Endothelial cell of umbilical vein (primary cell): ENCODE data around the gene HLX. TPM values are rescaled to one million over a fixed set of nuclear protein-coding genes. Genes with fewer than 3 reads are reported as not detected.

Experiments used
- BruUV-seq: library from RNA; stranded (reverse); fragments of 400-500 nt; replicated peaks from 2 replicates; lab custom pipeline; 2021; lab: Mats Ljungman, UMichigan
- CTCF ChIA-PET: fragments of 300-600, 350-600 bp; sonication (Branson Sonifier 250); formaldehyde crosslinking; loops from one replicate; lab custom pipeline; 2021; ENCODE audit warnings: antibody characterized with exemption, inconsistent platforms; lab: Charles Lee
- POLR2A ChIA-PET: fragments of 300-600, 350-600 bp; sonication (Branson Sonifier 250); formaldehyde crosslinking; loops from one replicate; lab custom pipeline; 2021; ENCODE audit warnings: antibody characterized with exemption, inconsistent platforms; lab: Charles Lee
- DNase-seq: peaks from one replicate; pipeline ENCODE4 v3.0.0-alpha.2; 2011; ENCODE audit warnings: low read depth, low spot score
- FAIRE-seq: peaks from 2 replicates; lab custom pipeline; 2011; peaks lifted over from hg19 to GRCh38; lab: Jason Lieb, UNC
- H2AFZ ChIP-seq: 2 replicates; pipeline ENCODE4 v1.6.0; 2012; ENCODE audit warnings: low read depth, low read length, control low read depth, inconsistent platforms
- H3K27ac ChIP-seq: 2 replicates; pipeline ENCODE4 v1.5.1; 2011; ENCODE audit warnings: low read depth, mild to moderate bottlenecking, control low read depth, low read length, moderate library complexity; ENCODE audit not compliant: insufficient read depth
- H3K27me3 ChIP-seq, 2 experiments: 2 replicates each; pipeline versions ENCODE4 v1.6.0 to v1.6.1; 2011; ENCODE audit warnings: low read length in 2 of 2, mixed read lengths in 1 of 2; ENCODE audit not compliant: control insufficient read depth in 2 of 2, insufficient read depth in 2 of 2
- H3K36me3 ChIP-seq, 2 experiments: 2 replicates in 1 of 2; 3 replicates in 1 of 2; pipeline ENCODE4 v1.5.1; 2011; ENCODE audit warnings: low read length in 2 of 2, mild to moderate bottlenecking in 1 of 2, moderate library complexity in 1 of 2; ENCODE audit not compliant: control insufficient read depth in 2 of 2, insufficient read depth in 2 of 2; ENCODE audit errors: extremely low read depth in 1 of 2
- H3K4me1 ChIP-seq: 3 replicates; pipeline ENCODE4 v1.5.1; 2011; ENCODE audit warnings: mild to moderate bottlenecking, low read length; ENCODE audit not compliant: control insufficient read depth, insufficient read depth; ENCODE audit errors: extremely low read depth
- H3K4me2 ChIP-seq: 2 replicates; pipeline ENCODE4 v1.6.1; 2011; ENCODE audit warnings: low read length, control low read depth, mixed read lengths; ENCODE audit not compliant: insufficient read depth
- H3K4me3 ChIP-seq, 3 experiments: fragments of 200-600 bp in 1 of 3; sonication (generic), shearing (Covaris generic) in 1 of 3; replicated peaks in 1 of 3; 2 replicates each; pipeline ENCODE4 v1.5.1; 2011 to 2016; ENCODE audit warnings: control low read depth in 3 of 3, low read length in 3 of 3, mild to moderate bottlenecking in 2 of 3, inconsistent platforms in 1 of 3, low read depth in 1 of 3, moderate library complexity in 1 of 3; ENCODE audit not compliant: insufficient read depth in 1 of 3
- H3K79me2 ChIP-seq: 2 replicates; pipeline ENCODE4 v1.6.0; 2012; ENCODE audit warnings: low read length, inconsistent platforms; ENCODE audit not compliant: control insufficient read depth, insufficient read depth
- H3K9ac ChIP-seq: replicated peaks from 2 replicates; pipeline ENCODE3; 2011; ENCODE audit warnings: low read length, control low read depth; ENCODE audit not compliant: insufficient read depth; ENCODE audit errors: extremely low read depth
- H3K9me1 ChIP-seq: replicated peaks from 3 replicates; pipeline ENCODE4 v1.6.0; 2011; ENCODE audit warnings: mild to moderate bottlenecking, low read length; ENCODE audit not compliant: control insufficient read depth, insufficient read depth; ENCODE audit errors: extremely low read depth
- H3K9me3 ChIP-seq: replicated peaks from 2 replicates; pipeline ENCODE4 v1.5.1; 2012; ENCODE audit warnings: low read length, inconsistent platforms; ENCODE audit not compliant: control insufficient read depth, insufficient read depth
- H4K20me1 ChIP-seq: replicated peaks from 2 replicates; pipeline ENCODE3; 2011; ENCODE audit warnings: mild to moderate bottlenecking, low read length; ENCODE audit not compliant: control insufficient read depth, insufficient read depth; ENCODE audit errors: extremely low read depth
- EZH2 ChIP-seq: IDR thresholded peaks from 2 replicates; pipeline ENCODE4 v1.6.1; 2012; ENCODE audit warnings: borderline replicate concordance, low read depth, mild to moderate bottlenecking, moderate library complexity, low read length, inconsistent platforms; ENCODE audit not compliant: severe bottlenecking
- FOS ChIP-seq: IDR thresholded peaks from 2 replicates; pipeline ENCODE4 v1.6.1; 2011; ENCODE audit warnings: mild to moderate bottlenecking, low read length, moderate library complexity, borderline replicate concordance; ENCODE audit not compliant: insufficient read depth
- GATA2 ChIP-seq: IDR thresholded peaks from 2 replicates; pipeline ENCODE4 v1.7.0; 2011; ENCODE audit warnings: low read depth, mild to moderate bottlenecking, moderate library complexity, mixed read lengths, low read length; ENCODE audit not compliant: insufficient read length, insufficient read depth
- JUN ChIP-seq: IDR thresholded peaks from 2 replicates; pipeline ENCODE4 v1.6.1; 2011; ENCODE audit warnings: borderline replicate concordance, low read depth; ENCODE audit not compliant: insufficient read length, insufficient read depth
- MYC ChIP-seq: IDR thresholded peaks from one replicate; pipeline ENCODE4 v1.6.1; 2011; ENCODE audit warnings: mild to moderate bottlenecking, low read depth, low read length
- POLR2A ChIP-seq: IDR thresholded peaks from 2 replicates; pipeline ENCODE4 v1.6.1; 2012; ENCODE audit warnings: low read depth, mild to moderate bottlenecking, control low read depth, low read length
- POLR2AphosphoS5 ChIP-seq: IDR thresholded peaks from 2 replicates; pipeline ENCODE4 v1.6.1; 2012; ENCODE audit warnings: low read depth, mild to moderate bottlenecking, control low read depth, low read length, moderate library complexity; ENCODE audit not compliant: insufficient read depth
- dilution Hi-C: fragments of 300-500 bp; cut with MboI; formaldehyde crosslinking; loops from one replicate; pipeline ENCODE4 v1.15.0; 2019; ENCODE audit warnings: low sequenced_read_pairs; ENCODE audit not compliant: extremely low pct_ligation_motif_present
- intact Hi-C: fragments of 100-400 bp; cut with micrococcal nuclease; formaldehyde crosslinking; loops from one replicate; pipeline ENCODE4 v1.10.0; 2022
- polyA plus RNA-seq, 4 experiments: library from polyadenylated mRNA; depleted of rRNA in 3 of 4; stranded (reverse) in 3 of 4; unstranded in 1 of 4; fragments of >200 nt; gene quantifications; 2 replicates each; pipeline versions ENCODE4 v1.2.1 to v1.2.3, GENCODE V29; 2011 to 2012; ENCODE audit warnings: missing spikeins in 1 of 4
- total RNA-seq: library from RNA; stranded (reverse); gene quantifications from 2 replicates; pipeline ENCODE4 v1.2.3, GENCODE V29; 2021
- TF ChIP-seq, protein P1 (sequence below): IDR thresholded peaks from 2 replicates; pipeline ENCODE4 v1.6.1; 2011; ENCODE audit not compliant: insufficient read depth, insufficient read length
- TF ChIP-seq, protein P2 (sequence below), 2 donors: IDR thresholded peaks; 1 replicate in 1 of 2; 2 replicates in 1 of 2; pipeline ENCODE4 v1.5.1; 2011; ENCODE audit warnings: low read length in 2 of 2, mild to moderate bottlenecking in 2 of 2, moderate library complexity in 2 of 2, control low read depth in 1 of 2, inconsistent platforms in 1 of 2, low read depth in 1 of 2; ENCODE audit not compliant: insufficient read depth in 1 of 2; ENCODE audit errors: extremely low read depth in 1 of 2

HLX gene
- total and polyA plus RNA-seq, 2 donors (not counting 3 experiments of a cell fraction or from before 2014, with no cell fraction given), result 7.5 to 39.1 TPM

DNA sequence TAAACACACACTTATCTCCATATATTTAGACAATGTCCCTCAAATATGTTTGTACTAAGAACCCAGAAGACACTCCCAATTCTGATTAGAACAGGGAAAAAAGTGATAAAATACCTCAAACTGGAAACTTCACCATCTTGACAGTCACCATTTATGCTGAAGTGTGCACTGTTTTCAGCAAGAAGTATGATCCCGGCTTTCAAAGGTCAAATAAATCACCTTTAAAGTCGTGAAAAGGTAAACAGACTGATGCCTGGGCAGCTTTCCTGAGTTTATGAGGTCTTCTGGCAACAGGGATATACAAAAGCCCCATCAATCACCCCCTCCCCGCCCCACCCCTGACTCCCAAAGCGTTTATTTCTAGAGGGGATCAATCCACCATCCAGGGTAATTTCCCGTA is 37.9 kb downstream of the HLX start:
- Histone ChIP-seq H2AFZ (no peak overlapping the region), H3K4me3 (no peak overlapping the region), H3K79me2 (no peaks in the 10 kb centered on the region), H3K9me3 (no peaks in the 10 kb centered on the region), H3K27ac (no peak overlapping the region), H3K36me3 (no peaks in the 10 kb centered on the region), H4K20me1 (no peaks in the 10 kb centered on the region), H3K4me1 (no peaks in the 10 kb centered on the region), H3K9ac (no peak overlapping the region), H3K27me3 (peaks cover 2 to 3% of the 10 kb centered on the region in 2 experiments), H3K9me1 (no peaks in the 10 kb centered on the region), H3K4me2 (no peak overlapping the region)
- dilution Hi-C loops, result no loop called here
- FAIRE-seq (no peak), DNase-seq (no peak)
- POLR2A ChIA-PET, result no interaction called here
- CTCF ChIA-PET, result no interaction called here
- intact Hi-C loops, result no loop called here
- no TSS peak for BruUV-seq
- no peak for TF ChIP-seq POLR2AphosphoS5
- TF ChIP-seq, protein P1, sequence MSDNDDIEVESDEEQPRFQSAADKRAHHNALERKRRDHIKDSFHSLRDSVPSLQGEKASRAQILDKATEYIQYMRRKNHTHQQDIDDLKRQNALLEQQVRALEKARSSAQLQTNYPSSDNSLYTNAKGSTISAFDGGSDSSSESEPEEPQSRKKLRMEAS, result no peak
- TF ChIP-seq, protein P2, sequence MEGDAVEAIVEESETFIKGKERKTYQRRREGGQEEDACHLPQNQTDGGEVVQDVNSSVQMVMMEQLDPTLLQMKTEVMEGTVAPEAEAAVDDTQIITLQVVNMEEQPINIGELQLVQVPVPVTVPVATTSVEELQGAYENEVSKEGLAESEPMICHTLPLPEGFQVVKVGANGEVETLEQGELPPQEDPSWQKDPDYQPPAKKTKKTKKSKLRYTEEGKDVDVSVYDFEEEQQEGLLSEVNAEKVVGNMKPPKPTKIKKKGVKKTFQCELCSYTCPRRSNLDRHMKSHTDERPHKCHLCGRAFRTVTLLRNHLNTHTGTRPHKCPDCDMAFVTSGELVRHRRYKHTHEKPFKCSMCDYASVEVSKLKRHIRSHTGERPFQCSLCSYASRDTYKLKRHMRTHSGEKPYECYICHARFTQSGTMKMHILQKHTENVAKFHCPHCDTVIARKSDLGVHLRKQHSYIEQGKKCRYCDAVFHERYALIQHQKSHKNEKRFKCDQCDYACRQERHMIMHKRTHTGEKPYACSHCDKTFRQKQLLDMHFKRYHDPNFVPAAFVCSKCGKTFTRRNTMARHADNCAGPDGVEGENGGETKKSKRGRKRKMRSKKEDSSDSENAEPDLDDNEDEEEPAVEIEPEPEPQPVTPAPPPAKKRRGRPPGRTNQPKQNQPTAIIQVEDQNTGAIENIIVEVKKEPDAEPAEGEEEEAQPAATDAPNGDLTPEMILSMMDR (IDR thresholded peaks at IDR 0.05; ENCODE audit: extremely low read depth in 1 of 2, insufficient read depth in 1 of 2, low read depth in 1 of 2, low read length in 2 of 2), result no peak
- no peak for TF ChIP-seq MYC
- no peak for TF ChIP-seq FOS
- TF ChIP-seq GATA2, result no peak
- TF ChIP-seq POLR2A, result no peak
- no peak for TF ChIP-seq JUN
- no peak for TF ChIP-seq EZH2
